Raji (cell line): Measurements from ENCODE around the gene LRIT2.

Experiments used
- POLR2A ChIP-seq: IDR thresholded peaks from 2 replicates; pipeline ENCODE4 v1.6.1; 2011; ENCODE audit warnings: low read depth, low read length, control low read depth; ENCODE audit not compliant: insufficient read depth

Gene LRIT2, protein sequence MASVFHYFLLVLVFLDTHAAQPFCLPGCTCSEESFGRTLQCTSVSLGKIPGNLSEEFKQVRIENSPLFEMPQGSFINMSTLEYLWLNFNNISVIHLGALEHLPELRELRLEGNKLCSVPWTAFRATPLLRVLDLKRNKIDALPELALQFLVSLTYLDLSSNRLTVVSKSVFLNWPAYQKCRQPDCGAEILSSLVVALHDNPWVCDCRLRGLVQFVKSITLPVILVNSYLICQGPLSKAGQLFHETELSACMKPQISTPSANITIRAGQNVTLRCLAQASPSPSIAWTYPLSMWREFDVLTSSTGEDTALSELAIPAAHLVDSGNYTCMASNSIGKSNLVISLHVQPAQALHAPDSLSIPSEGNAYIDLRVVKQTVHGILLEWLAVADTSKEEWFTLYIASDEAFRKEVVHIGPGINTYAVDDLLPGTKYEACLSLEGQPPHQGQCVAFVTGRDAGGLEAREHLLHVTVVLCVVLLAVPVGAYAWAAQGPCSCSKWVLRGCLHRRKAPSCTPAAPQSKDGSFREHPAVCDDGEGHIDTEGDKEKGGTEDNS

DNA sequence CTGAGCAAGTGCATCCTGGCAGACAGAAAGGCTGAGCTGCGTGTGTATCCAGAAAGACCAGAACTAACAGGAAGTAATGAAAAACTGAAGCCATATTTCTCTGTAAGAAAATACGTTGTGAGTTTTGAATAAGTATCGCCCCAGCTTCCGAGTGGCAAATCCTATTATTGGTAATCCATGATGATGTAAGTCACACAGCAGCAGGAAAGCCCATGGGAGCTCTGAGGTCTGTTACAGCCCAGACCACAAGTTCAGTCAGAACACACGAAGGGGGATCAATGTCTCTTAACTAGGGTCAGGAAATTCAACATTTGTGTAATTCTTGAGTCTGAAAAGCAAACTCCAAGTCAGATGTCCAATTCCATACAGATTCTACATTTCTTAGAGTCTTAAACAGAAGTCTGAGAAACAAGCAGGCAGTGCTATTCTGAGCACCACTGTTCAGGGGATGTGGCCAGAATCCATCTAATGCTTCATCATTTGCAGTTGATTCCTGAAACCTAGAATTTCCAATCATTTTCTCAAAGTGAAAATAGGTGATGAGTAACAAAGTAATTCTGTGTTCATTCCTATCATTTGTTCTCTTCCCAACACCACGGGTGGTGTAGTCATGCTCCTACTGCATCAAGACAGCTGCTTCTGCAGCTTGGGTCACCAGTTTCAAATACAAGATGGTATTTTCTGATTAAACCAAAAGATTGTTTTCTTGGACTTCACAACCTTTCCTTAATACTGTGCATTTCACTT, at the start of gene LRIT2:
LRIT2 (minus strand) TSS at position 118 of the 747 bp plus-strand sequence; CDS start at position 94, 24 bp downstream.
- TF ChIP-seq POLR2A, result no peak

DNA sequence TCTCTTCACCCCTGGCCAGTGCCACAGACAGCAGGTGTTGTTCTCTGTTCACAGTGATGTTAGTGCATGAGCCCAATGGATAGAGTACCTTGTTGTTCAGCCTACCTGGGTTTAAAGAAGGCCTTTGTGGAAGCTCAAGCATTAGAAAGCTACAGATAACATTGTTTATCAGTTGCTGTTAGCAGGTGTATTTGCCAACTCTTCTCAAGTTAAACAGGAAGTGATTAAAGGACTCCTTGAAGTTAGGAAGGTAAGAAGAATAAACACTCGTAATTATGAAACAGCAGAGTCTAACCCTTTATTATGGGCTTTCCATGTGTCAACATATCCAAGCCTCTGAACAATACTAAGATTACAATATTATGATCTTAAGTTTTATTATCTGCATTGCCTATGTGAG, 45.4 kb upstream of the LRIT2 start:
- no peak for TF ChIP-seq POLR2A

DNA sequence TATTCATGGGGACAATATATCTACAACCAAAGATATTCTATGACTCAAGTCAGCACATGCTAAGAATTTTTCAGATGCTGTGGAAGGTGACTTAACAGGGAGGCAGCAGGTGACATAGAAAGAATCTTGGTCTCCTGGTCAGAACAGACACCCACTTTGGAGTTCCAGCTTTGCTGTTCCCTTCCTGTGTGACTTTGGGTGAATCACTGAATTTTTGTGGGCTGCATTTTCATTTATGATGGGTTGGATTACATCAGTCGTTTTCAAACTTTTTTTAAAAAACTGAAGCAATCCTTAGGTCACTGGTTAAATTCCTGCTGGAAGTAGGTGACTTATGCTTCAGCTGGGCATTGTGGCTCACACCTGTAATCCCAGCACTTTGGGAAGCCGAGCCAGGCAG, 44.4 kb upstream of the LRIT2 start:
- TF ChIP-seq POLR2A, result no peak

DNA sequence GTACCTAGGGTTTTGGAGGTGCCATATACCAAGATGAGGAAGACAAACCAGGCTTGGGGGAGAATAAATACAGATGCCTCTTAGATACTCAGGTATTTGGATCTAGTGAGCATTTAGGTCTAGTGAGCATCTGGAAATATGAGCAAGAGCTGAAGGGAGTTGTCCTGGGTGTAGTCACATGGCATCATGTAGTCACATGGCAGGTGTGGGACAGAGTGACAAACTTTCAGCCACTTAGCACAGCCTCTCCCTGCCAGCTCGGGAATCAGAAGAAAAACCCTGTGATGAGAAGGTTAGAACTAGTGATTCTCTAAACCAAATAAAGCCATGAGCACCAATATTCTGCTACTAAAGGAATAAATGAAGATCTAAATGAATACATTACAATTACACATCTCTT, 43.8 kb upstream of the LRIT2 start:
- TF ChIP-seq POLR2A, result no peak

DNA sequence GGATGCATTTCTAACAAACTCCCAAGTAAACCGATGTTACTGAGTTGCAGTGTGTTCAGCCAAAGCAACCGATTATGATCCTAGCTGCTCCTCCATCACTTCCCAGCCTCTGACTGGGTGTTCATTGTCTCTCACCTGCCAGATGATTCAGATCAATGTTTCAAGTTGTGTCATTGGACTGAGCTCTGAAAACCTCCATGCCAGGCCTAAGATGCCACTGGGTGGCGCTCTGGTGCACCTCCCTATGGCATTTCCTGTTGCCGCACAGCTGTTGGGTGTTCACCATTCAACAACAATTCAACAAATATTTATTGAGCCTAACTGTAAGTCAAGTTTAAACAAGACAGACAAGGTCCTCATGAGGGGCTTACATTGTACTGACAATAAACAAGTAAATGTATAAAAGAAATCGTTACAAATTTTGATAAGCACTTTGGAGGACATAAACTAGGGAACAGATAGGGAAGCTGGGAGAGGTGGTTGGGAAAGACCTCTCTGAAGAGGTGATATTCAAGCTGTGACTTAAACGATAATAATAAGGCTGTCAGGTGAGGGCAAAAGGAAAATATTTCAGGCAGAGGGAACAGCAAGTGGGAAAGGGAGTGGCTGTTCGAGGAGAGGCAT, 42.3 kb upstream of the LRIT2 start:
- no peak for TF ChIP-seq POLR2A

DNA sequence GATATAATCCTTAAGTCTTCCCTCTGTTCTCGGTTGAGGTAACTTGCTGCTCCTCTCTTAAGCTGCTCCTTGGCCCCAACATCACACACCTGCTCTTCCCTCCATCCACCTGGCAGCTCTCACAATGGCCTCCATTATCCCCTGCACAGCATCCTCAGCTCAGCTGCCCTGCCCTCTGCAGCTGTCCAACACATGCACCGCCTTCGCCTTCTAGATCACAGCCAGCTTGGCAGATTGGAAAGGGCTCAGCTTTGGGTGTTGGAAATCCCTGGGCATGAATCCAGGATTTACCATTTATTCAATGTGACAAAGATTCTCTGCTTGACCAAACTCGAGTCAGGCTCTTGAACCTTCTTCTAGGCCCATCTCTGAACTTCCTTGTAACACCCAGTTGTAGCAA, 40.1 kb upstream of the LRIT2 start:
- TF ChIP-seq POLR2A, result no peak

DNA sequence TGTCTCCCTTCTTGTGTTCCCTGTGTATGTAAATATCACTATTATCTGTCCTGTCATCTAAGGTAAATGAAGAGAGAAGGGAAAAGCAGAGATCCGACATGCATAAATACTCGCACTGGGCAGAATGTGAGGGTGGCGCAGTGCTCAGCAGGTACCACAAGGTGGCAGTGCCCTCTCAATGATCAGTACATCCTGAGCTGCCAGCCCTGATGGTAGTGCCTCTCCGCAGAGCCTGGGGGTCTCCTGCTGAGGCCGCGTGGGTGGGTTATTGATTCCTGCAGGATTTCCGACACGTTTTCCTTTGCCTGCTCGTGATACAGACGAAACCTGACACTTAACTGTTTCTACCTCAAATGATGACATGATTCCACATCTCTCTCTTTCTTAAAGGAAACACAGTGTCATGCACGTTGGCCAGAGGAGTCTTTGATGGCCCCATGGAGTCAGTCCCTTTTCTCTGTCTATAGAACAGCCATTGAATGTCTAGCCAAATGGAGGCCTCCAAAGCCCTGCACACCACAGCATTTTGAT, 39.3 kb upstream of the LRIT2 start:
- TF ChIP-seq POLR2A, result no peak

DNA sequence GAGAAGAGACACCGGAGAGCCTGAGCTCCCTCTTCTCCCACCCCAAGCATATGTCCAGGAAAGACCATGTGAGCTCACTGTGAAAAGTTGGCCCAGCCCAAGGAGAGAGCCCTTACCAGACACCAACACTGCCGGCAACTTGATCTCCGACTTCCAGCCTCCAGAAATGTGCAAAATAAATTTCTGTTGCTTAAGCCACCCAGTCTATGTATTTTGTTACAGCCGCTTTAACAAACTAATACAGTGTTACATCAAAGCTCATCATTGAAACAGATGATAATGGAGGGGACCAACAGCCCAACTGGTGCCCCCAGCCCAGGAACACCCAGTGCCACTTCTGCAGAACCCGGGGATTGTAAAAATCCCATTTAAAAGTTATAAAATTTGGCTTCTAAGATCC, 38.4 kb upstream of the LRIT2 start:
- TF ChIP-seq POLR2A, result no peak

DNA sequence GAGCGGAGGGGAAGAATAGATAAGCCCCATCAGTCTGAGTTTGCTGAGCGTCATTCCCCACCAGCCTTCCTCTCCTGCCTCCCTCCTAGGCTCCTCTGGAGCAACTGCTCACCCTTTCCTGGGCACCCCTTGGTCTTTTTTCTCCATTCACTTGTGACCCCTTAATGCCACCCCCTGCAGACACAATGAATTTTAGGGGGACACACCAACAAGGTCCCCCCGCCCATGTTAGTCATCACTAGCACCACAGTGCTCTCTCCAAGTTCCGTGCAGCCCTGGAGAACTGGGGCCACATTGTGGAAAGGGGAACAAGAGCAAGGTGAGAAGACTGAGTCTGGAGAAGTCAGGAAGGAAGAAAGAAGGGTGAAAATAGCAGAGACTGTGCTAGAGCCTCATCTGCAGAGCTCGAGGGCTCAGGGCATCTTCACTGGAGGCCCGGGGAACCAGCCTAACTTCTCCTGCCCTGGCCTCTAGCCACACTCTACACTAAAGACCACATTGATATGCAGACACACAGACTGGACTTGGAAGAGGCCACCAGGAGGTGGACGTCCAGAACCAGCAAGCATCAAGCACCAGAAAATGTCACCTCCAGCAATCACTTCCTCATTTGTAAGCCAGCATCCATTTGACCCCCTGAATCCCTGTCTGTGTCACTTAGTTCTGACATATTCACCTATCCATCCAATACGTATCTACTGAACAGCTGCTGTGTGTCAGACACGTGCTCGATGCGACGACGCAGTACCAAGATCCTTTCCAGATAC, 37.0 kb upstream of the LRIT2 start:
- no peak for TF ChIP-seq POLR2A

DNA sequence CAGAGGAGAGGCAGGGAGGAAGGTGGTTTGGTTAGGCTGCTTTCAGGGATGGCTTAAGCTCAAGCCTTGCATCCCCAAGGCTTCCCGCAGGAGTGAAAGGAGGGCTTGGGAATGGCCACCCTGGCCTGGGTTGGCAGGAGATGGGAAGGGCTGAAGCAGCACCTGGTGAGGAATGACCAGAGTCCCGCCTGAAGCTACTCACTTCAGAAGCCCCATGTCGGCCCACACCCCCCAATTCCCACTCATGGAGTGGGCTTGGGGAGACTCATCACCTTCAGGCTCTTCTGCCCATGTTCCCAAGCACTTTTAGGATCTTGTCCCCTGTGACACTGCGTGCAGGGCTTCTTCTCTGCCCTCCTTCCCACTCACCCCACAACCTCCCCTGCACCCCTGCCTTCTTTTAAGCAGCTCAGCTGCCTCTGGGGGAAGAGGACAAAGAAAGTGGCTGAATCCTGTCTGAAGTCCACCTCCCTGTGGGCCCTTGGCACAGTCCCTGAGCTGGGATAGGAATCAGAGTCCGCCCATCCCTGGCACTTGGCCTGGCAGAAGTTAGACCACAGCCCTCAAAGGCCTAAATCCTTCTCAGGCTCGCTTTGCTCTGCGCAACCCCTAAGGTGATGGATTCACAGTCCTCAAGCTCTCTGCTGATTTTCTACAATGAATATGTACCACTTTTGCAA, 36.0 kb upstream of the LRIT2 start:
- no peak for TF ChIP-seq POLR2A

DNA sequence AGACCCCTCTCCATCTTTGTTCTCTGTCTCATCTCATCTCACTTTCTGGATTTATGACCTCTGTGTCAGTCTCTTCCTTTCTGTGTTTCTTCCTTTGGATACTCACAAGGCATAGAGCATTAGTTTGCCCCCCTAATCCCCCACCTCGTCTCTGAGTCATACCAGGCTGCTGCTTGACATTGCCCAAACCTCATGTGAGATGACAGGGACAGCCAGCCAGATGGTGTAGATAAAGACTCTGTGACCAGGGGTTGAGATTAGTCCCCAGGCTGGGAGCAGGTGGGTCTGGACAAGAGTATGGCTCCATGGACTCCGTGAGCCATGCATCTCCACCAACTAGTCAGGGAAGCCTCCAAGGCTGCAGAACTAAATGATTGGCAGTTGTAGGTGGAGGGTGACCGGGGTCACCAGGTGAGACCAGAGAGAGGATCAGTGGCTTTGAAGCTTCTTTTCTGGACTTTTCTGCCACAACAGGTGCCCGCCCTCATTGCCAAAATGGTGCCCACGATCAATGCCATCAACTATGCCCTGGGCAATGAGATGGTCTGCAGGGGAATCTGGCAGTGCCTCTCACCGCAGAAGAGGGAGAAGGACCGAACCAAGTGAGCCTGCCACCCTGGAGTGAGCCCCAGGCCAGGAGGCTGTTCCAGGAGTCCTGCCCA, 32.8 kb upstream of the LRIT2 start:
- TF ChIP-seq POLR2A, result no peak

DNA sequence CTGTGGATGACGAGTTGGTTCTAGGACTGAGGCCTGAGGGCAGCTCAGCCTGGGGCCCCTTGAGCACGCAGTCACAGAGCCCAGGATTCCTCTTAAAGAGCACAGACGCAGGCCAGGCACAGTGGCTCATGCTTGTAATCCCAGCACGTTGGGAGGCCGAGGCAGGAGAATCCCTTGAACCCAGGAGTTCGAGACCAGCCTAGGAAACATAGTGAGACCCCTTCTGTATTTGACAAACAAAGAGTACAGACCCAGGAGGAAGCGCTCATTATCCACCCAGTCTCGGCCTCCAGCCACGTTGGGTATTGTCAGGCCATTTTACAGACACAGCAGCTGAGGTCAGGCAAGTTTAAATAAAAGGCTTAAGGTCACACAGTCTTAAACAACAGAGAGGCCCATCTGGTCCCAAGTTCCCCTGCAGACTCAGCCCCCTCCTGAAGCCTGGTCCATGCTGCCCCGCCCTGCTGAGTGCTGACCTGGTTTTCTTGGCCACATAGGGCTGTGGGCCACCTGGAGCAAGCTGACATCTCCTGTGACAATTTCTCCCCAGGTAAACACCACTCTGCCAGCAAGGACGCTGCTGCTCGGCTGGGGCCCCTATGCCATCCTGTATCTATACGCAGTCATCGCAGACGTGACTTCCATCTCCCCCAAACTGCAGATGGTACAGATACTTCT, 32.1 kb upstream of the LRIT2 start:
- TF ChIP-seq POLR2A, result no peak
